DMS114 treated with DMSO at 0.1 percent for 48 hours (cell line): ENCODE data around the gene TVP23C.

Source experiments
- DNase-seq: peaks from one replicate; lab custom pipeline; 2025; ENCODE audit not compliant: unreplicated experiment; lab: John Stamatoyannopoulos, UW

TVP23C gene

DNA sequence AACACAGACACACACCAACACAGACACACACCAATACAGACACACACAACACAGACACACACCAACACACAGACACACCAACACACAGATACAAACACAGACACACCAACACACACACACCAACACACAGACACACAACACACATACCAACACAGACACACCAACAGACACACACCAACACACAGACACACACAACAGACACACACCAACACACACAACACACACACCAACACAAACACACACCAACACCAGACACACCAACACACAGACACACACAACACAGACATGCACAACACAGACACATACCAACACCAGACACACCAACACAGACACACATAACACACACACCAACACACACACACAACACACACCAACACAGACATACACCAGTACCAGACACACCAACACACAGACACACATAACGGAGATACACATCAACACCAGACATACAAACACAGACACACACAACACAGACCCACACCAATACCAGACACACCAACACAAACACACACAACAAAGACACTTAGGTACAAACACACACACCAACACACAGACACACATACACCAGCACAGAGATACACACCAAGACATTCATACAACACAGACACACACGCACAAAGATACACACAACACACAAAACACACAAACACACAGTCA, 98.1 kb downstream of the TVP23C start:
- DNase-seq, result no peak

- no peak for DNase-seq
These were observed 98.9 kb downstream of the TVP23C start for GRCh38 chr17:15464231-15464985.

DNA sequence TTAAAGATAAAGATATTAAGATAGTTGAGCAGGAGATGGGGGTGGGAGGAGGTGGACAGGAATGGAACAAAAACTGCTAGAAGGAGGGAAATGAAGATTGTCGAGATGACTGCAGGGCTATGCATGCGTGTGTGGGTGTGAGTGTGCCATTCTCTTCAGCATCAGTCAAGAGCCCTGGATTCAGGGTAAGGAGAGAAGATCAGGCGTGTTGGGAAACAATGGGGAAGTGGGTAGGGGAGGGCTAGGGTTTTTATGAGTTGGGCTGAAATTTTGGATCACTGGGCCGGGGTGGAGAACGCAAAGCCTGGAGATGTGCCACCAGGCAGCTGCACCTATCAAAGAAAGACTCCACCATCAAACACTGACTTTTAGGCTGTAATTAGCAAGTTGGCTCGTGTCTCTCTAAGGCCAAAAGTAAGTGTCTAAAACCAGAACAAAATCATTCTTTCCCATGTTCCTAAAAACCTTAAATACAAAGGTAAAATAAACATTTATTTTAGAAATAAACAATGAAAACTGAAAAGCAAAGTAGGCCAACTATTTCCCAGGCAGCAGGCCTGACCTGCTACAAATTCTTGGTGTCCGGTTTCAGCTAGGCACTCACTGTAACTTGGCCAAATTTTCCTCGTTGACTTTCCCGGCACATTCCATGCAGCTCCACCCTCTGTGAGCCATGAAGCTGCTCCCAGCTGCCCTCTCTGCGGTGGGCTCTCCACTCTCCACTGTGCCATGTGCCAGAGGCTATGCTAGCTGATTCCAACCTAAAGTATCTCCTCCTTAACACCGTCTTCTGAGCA, 100.1 kb downstream of the TVP23C start:
- DNase-seq, result no peak

DNA sequence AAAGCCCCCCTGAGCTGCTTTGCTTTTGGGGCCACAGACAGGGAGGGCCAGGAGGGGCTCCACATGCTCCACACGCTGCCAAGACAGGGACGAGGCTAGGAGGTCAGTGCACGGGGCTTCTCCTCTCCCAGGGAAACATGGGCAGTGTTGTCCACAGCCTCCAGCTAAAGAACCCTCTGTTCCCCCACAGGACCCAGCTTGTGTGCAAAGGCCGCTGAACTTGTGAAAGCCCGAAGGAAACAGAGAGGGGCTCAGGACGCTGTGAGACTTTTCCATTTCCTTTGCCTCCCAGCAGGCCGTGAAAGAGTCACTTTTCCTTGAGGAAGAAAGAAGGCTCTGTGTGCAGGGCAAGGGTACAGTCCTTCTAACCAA, 105.6 kb downstream of the TVP23C start:
- DNase-seq, result no peak

GRCh38 chr17:15456972-15457722, 106.1 kb downstream of the TVP23C start:
- no peak for DNase-seq

- no peak for DNase-seq
These were observed 106.8 kb downstream of the TVP23C start for GRCh38 chr17:15456496-15456895.

GRCh38 chr17:15454346-15454745, 108.9 kb downstream of the TVP23C start:
- no peak for DNase-seq

DNA sequence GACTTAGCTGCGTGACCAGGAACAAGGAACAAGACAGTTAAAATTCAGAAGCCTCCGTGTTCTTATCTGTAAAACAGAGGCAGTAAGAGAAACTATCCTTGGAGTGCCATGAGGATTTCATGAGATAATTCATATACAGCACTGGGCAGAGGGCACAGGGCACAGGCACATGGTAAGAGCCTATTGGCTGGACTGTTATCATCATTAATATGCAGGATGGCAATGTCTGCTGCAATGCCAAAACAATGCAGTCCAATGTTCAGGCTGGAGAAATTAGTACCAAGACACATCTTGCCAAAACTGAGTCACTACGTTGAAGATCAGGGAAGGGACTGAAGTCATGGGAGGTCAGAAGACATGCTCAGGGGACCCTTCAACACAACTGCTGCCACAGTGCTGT, 109.5 kb downstream of the TVP23C start:
- DNase-seq, result no peak

DNA sequence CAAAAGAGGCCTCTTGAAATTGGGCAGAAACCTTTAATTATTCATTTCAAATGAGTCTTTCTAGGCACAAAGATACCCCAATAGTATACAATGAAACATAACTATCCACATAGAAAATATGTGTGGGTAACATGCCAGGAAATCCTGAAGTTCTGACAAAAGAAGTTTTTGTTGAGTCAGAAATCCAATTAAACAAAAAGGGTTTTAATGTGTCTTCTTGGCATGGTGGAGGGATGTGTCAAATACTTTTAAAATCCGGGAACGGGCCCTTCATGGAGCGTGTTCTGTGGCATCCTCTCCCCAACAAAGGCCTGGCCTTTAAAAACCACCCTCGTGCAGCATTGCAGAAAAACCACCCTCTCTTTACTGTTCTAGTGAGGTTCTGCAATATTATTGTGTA, 110.0 kb downstream of the TVP23C start:
- no peak for DNase-seq

GRCh38 chr17:15452746-15453145, 110.5 kb downstream of the TVP23C start:
- no peak for DNase-seq
